Stimulated activated CD8-positive, alpha-beta memory T cell treated with anti-CD3 and anti-CD28 coated beads, Interleukin-12 subunit alpha, Interleukin-12 subunit beta, amount 100 ng/mL, for 4 hours (primary cell): ENCODE data around the gene HSD17B13.
"Not testable (repeated sequence)": the region's sequence is repeated elsewhere in the genome, so short reads cannot be mapped to it uniquely, and the experiment has no call there.

Source experiments
- DNase-seq: peaks from one replicate; pipeline ENCODE4 v3.0.0-alpha.2; 2020; ENCODE audit warnings: low read depth

The HSD17B13 gene

DNA sequence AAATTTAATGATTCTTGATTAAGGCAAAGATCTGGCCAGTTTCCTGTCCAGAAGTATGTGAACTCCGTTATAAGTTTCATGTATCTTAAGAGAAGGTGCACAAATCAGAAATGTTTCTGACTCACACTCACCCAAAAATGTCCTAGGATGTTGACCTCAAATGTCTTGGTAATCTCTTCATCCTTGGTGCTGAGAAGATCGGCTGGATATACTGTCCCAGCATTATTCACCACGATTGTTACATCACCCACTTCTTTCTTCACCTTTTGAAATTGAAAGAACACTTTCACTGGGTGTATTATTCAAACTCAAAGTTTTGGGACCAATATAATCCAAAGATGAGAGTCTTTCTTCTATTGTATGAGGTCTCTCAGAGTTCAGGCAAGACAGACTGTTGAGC lies 5.7 kb downstream of the HSD17B13 start:
- no peak for DNase-seq

GRCh38 chr4:87315000-87315399 lies 7.7 kb downstream of the HSD17B13 start:
- not testable (repeated sequence) for DNase-seq

DNA sequence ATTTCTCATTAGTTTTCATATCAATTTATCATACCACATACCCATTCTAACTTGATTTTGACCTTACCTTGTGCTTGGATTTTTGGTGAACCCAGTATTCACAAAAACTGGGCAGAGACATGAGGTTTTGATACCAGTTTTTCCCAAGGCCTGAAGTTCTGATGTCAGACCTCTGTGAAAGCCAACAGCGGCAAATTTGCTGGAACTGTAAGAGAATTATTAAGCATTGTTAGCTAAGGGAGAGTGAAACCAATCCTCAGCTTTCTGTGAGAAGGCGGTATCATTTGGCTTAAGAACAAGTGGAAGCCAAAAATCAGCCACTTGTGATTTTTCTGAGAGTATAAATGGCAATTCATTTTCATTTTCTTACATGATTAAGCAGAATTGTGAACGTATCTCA lies 8.9 kb downstream of the HSD17B13 start:
- no peak for DNase-seq

- DNase-seq, result no peak
Observed at GRCh38 chr4:87311684-87312083, 11.0 kb downstream of the HSD17B13 start.

- no peak for DNase-seq
Observed at GRCh38 chr4:87310691-87311335, 11.9 kb downstream of the HSD17B13 start.

GRCh38 chr4:87309625-87310024 lies 13.1 kb downstream of the HSD17B13 start:
- DNase-seq, result no peak

DNA sequence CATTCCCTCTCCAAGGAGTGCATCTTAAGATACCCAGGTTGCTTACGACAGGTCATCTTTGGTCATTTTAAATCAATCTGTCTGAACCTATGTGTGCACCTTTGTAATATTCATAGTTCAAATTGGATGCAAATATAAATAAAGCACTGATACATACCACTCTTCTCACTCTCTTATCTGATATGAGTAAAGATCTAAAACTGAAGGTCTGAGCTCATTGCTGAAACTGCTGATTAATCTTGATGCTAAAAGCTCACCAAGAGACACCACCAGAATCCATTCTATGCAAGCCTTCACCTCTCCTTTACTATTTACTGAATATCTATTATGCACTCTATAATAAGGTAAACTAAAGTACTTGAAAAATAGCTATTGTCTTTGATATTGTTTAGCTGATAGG lies 16.6 kb downstream of the HSD17B13 start:
- no peak for DNase-seq

DNA sequence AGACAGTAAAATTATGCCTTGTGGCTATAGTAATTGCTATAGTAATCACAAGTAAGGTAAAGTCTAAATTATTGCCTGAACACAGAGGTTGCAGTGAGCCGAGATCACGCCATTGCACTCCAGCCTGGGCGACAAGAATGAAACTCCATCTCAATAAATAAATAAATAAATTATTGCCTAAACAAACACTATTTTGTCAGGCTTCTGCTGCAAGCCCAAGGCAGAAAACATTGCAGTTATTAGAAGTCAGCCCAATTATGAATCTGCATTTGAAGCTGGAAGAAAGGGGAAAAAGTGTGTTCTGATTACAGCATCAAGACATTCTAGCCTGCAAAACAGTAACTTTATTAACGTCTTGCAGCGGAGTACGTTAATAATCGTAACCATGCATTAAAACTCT lies 17.1 kb downstream of the HSD17B13 start:
- no peak for DNase-seq

GRCh38 chr4:87304745-87305432 lies 17.8 kb downstream of the HSD17B13 start:
- DNase-seq, result no peak

DNA sequence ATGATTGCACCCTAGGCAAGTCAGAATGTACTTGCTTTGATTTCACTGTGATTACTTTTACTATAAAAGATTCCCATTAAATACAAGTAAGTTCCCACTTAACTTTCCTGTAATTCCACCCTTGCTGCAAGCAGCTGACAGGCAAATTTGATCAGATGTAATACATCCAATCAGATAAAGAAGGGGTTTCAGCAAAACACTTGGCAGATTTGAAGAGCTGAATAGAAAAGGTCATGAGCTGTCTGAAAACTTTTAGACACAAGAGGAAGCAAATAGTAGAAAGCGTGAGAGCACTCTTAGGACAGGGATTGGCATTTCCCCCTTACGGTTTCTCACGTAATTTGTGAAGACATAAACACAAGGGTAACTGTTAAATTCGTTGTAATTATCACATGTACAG lies 22.8 kb downstream of the HSD17B13 start:
- no peak for DNase-seq

DNA sequence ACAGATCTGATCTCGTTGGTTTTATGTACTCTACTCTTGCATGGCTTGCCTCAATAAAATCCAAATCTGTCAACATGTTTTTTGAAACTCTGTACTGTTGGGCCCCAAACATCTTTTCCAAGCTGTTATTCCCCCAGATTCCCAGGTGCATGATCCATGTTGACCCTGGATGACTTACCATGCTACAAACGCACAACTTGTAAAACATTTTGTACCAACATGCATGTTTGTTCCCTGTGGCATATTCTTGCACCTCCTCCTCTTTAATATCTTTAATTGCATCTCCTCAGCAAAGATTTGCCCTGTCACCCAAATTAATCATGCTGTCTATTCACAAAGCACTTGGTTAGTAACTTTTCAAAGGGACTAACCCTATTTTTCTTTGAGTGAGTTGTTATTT lies 24.3 kb downstream of the HSD17B13 start:
- no peak for DNase-seq

- DNase-seq, result not testable (repeated sequence)
Observed at GRCh38 chr4:87294911-87295310, 27.8 kb downstream of the HSD17B13 start.

- DNase-seq, result not testable (repeated sequence)
Observed at GRCh38 chr4:87293889-87294288, 28.8 kb downstream of the HSD17B13 start.

GRCh38 chr4:87286970-87287369 lies 35.7 kb downstream of the HSD17B13 start:
- DNase-seq, result no peak

- DNase-seq, result not testable (repeated sequence)
Observed at GRCh38 chr4:87284268-87284667, 38.4 kb downstream of the HSD17B13 start.

- no peak for DNase-seq
Observed at GRCh38 chr4:87283151-87283550, 39.5 kb downstream of the HSD17B13 start.

DNA sequence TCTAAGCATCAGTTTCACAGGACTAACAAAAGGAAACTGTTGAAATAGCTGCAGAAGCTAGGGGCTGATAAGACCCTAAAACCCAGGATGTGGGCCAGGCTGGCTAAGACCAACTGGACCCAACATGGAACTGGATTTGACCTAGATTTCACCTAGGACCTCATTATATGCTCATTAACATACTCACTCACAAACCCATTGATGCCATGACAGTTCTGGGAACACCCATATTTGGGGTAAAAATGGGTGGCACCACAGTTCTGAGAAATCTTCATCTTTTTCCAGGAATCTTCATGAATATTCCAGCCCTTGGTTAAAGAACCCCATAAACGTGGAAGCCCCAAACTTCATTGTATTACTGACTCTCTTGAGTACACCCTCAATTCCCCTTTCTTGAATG lies 41.1 kb downstream of the HSD17B13 start:
- no peak for DNase-seq

- no peak for DNase-seq
Observed at GRCh38 chr4:87278335-87278794, 44.3 kb downstream of the HSD17B13 start.

DNA sequence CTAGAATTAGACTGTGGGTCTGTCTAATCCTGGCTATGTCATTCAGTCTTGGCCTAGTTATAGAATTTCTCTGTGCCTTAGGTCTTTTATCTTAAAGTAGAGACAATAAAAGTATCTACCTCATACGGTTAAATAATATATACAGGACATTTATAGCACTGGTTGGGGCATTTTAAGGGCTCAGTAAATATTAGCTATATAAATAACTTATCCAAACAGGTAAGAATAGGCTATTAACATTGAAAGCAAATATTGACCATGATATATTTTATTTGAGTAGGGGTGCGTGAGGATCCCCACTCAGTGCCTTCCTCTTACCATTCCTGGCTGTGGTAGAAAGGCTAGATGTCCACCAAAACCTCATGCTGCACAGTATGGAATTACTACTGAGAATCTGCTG lies 47.4 kb downstream of the HSD17B13 start:
- no peak for DNase-seq

- no peak for DNase-seq
Observed at GRCh38 chr4:87274803-87275202, 47.9 kb downstream of the HSD17B13 start.

GRCh38 chr4:87274327-87274726 lies 48.4 kb downstream of the HSD17B13 start:
- no peak for DNase-seq

DNA sequence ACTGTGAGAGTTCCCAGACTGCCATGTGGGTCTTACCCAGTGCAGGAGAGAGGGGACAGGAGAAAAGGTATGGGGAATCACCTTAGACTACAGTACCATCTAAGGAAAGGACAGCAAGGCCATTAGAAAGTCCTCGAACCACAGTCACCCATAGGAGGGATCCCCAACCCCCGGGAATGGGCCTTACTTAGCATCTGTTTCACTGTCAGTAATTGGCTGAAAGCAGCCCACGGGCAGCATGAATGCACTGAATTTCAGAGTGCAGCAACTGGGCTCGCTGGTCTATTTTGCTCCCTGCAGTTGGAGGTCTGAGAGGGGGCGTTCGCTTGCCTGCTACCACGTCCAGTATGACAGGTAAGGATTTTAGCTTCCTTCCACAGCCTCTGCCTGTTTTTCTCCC lies 51.9 kb downstream of the HSD17B13 start:
- no peak for DNase-seq

GRCh38 chr4:87270144-87270543 lies 52.5 kb downstream of the HSD17B13 start:
- DNase-seq, result no peak

GRCh38 chr4:87268411-87268810 lies 54.3 kb downstream of the HSD17B13 start:
- no peak for DNase-seq
